Measurements from ENCODE around the gene CLEC16A.

GRCh38 chr16:11196286-11196828 lies 252.0 kb downstream of the CLEC16A start:
- TF ChIP-seq, protein P1, sequence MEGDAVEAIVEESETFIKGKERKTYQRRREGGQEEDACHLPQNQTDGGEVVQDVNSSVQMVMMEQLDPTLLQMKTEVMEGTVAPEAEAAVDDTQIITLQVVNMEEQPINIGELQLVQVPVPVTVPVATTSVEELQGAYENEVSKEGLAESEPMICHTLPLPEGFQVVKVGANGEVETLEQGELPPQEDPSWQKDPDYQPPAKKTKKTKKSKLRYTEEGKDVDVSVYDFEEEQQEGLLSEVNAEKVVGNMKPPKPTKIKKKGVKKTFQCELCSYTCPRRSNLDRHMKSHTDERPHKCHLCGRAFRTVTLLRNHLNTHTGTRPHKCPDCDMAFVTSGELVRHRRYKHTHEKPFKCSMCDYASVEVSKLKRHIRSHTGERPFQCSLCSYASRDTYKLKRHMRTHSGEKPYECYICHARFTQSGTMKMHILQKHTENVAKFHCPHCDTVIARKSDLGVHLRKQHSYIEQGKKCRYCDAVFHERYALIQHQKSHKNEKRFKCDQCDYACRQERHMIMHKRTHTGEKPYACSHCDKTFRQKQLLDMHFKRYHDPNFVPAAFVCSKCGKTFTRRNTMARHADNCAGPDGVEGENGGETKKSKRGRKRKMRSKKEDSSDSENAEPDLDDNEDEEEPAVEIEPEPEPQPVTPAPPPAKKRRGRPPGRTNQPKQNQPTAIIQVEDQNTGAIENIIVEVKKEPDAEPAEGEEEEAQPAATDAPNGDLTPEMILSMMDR (IDR thresholded peaks at IDR 0.05): no peak
- no peak for TF ChIP-seq POLR2A (IDR thresholded peaks at IDR 0.05)

Measured in breast epithelium (tissue), 3 donors.